Mucosa of gallbladder (tissue), 1 donor: ENCODE data around the gene PHACTR3. TPM values are rescaled to one million over a fixed set of nuclear protein-coding genes. Genes with fewer than 3 reads are reported as not detected.
A peak's percentile ranks its signal among the peaks of the same experiment; 100 is the strongest.

Source experiments
- DNase-seq: peaks from one replicate; pipeline ENCODE4 v3.0.0-alpha.2; 2020; ENCODE audit warnings: low spot score
- total RNA-seq: library from RNA; stranded (reverse); gene quantifications from one replicate; pipeline ENCODE4 v1.2.1, GENCODE V29; 2021
- donor health status: DM: no; HTN: no; CAD: no.

Gene PHACTR3
- total RNA-seq, 1 donor from 2014 or later, result 6.9 TPM

DNA sequence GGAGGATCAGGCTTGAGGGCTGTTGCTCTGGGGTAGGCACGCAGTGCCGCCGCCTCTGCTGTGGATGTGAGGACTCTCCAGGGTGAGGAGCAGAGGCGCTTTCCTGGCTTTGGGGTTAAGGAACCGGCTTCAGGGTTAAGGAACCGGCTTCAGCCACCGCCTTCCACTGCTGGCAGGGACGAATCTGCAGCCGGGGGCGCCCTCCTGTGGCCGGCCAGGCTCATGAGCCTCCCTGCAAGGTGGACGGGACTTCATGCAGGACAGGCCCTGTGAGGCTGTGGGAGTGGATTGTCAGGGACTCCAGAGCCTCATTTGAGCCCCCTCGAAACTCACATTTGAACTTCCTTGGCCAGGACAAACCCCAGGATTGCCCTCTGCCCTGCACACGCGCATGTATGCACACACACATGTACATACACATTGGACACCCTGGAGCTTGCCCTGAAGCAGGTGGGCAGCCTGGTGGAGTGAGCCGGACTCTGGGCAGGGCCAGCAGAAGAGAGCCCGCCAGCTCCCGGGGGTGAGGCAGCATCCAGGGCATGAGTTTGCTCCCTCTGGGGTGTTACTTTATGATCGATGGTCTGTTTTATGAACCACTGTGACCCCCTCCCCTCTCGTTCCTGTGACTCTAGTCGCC lies 146.9 kb downstream of the PHACTR3 start:
- DNase-seq, result peak; percentile 70

DNA sequence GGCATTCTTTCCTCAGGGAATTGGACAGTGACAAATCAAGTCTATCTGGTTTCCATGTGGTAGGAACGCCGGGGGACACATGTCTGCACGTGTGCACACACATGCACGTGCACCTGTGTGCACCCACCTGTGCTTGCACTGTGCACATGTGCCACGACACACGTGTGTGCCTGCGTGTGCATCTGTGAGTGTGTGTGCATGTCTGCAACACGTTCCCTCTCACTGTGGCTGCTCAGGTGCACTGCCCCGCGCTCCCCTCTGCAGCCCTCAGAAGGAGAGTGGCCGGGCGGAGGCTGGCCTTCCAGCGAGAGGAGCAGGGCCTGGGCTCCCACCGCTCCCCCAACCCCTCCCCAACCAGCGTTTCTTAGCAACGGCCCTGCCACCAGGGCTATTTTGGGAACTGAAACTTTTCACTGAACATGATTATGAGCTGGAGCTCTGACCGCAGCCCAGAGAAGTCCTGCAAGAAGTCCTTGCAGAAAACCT lies 147.8 kb downstream of the PHACTR3 start:
- no peak for DNase-seq

- DNase-seq, result no peak
Measured at GRCh38 chr20:59752704-59753460, 148.5 kb downstream of the PHACTR3 start.

DNA sequence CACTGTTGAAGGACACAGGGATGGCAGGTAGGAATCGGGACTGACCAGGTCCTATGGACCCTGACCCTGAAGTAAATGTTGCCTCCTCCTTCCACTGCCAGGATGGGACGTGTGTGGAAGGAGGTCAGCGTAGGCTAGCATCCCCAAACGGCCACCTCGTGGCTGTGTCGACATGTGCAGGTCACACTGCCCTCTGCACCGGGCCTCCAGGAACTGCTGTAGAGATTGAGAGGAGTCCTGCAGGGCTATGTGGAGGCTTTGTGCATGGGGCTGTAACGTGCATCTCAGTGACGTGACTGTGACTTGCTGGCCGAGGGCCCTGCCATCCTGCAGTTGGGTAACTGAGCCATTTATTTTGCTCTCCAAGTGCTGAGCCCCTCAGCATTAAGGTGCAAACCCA lies 149.5 kb downstream of the PHACTR3 start:
- DNase-seq, result no peak

DNA sequence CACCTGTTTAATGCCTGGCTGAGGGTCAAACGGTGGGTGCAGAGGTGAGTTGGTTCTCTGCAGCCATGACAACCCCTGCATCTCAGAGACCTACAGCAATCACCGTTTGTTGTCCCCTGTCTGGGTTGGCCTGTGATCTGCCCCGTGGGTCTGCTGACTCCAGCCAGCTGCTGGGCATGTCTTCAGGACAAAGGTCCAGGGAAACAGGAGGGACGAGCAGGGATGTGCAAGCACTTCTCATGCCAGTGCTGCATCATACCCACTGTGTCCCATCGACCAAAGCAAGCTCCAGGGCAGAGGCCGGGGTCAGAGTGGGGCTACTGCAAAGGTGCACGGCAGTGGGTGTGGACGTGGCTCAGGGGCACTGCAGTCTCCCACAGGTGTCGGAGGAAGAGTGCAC lies 150.2 kb downstream of the PHACTR3 start:
- DNase-seq, result no peak

- no peak for DNase-seq
Measured at GRCh38 chr20:59756241-59756640, 151.9 kb downstream of the PHACTR3 start.

- no peak for DNase-seq
Measured at GRCh38 chr20:59764037-59764436, 159.7 kb downstream of the PHACTR3 start.

- no peak for DNase-seq
Measured at GRCh38 chr20:59765599-59766177, 161.3 kb downstream of the PHACTR3 start.

DNA sequence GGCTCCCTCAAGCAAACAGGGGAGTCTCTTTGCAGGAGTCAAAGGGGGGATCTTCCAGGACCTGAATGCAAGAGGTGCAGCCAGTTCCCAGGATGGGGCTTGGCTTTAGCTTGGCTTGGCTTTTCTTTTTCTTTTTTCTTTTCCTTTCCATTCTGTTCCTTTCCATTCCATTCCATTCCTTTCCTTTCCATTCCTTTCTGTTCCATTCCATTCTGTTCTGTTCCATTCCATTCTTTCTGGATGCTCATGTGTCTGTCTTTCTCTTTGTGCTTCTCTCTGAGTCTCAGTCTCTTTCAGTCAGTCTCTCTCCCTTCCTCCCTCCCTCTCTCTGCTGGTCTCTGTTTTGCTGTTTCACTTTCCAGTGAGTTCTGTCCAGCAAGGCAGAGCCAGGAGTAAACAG lies 163.3 kb downstream of the PHACTR3 start:
- no peak for DNase-seq

DNA sequence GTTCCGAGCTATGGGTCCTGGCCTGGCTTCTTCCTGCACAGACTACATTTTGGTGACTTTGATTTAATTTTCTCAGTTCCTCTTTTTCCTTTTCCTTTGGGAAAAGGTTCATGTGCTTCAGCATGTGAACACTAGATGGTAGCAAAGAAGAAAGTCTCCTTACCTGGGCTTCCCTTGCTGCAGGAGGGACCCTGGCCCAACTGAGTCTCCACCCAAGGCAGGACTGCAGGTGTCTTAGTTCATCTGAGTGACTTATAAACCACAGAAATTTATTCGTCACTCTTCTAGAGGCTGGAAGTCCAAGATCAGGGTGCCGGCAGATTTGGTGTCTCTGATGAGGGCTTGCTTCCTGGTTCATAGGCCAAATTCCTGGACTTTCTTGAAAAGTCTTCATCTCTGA lies 165.9 kb downstream of the PHACTR3 start:
- no peak for DNase-seq

GRCh38 chr20:59770851-59771250 lies 166.5 kb downstream of the PHACTR3 start:
- DNase-seq, result no peak

DNA sequence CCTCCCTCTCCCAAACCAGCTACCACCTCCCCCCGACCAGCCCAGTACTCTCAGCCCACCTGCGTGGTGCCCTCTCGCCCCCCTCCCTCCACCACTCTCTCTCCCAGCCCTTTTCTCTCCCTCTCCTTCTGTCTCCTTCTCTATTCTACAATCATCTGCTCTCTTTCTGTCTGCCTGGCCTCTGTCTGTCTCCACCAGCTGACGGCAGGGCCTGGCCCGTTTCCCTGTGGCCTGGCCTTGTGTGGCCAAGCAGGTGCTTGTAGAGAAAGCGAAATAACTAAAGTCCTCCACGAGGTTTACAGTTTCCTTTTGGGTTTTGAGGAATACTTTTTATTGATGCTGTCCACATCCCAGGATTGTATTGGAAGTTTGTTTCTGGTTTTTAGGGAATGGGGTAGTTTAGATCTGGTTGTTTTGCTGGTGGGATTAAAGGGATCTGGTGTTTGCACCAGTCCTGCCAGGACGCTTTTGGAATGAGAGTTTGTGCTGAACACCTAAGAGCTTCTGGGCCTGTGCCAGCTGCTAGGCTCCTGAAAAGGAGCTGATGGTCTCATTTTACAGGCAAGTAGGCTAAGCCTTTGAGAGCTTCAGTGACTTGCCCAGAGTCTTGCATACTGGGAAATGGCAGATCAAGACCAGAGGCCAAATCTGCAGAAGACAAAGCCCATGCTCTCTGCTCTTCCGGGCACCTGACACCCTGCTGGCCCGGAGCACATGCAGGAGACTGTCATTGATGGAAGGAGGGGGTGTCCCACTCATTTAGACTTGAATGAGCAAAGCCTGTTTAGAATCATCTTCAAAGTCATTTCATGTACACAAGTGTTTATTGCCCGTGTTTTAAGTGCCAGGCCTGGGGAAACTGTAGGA lies 167.4 kb downstream of the PHACTR3 start:
- DNase-seq, result no peak

- no peak for DNase-seq
Measured at GRCh38 chr20:59772373-59772705, 168.0 kb downstream of the PHACTR3 start.

DNA sequence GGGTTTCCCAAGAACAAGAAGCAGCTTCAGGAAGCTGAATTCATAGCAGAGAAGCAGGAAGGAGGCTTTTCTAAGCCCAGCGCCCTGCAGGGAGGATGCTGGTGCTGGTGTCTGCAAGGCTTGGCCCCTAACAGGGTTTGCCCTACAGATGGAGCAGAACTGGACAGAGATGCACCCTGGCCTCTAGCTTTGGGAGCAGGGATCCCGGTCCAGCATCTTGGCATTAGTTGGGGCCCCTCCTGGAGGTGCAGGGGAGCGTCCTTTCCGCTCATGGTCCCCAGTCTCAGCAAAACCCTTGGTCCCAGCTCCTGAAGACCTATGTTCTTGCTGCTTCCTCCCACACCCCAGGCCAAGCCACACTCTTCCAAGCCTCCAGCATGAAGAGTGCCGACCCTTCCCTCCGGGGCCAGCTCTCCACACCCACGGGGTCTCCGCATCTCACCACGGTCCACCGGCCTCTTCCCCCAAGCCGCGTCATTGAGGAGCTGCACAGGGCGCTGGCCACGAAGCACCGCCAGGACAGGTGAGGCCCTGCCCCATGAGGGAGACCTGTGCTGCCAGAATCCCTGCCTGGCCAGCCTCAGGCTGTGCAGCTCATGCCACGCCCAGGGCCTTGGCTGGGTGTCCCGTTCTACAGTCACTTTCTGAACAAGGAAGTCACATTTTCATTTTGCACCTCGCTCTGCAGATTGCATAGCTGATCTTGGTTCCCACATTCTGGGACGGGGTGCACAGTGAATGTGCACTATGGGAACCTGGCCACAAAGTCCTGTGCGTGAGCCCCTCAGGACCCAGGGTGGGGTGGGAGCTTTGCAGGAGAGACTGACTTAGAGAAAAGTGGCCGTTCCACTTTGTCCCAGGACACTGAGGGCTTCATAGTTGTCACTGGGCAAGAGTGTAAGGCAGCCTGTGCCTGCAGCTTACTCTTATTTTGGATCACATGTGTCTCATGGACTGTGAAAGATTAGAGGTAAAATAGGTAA lies 168.9 kb downstream of the PHACTR3 start:
- DNase-seq, result peak; percentile 45

DNA sequence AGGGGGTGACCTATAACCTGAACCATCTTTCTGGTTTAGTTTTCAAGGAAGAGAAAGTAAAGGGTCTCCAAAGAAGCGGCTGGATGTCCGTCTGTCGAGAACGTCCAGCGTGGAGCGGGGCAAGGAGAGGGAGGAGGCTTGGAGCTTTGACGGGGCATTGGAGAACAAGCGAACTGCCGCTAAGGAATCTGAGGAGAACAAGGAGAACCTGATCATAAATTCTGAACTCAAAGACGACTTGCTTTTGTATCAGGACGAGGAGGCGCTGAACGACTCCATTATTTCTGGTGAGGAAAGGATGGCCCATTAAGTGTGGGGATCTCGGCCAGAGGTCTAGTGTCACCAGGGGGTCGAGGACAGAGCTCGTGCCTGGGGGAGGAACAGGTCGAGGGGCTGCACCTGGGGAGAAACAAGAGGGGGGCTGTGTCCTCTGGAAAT lies 169.9 kb downstream of the PHACTR3 start:
- no peak for DNase-seq

DNA sequence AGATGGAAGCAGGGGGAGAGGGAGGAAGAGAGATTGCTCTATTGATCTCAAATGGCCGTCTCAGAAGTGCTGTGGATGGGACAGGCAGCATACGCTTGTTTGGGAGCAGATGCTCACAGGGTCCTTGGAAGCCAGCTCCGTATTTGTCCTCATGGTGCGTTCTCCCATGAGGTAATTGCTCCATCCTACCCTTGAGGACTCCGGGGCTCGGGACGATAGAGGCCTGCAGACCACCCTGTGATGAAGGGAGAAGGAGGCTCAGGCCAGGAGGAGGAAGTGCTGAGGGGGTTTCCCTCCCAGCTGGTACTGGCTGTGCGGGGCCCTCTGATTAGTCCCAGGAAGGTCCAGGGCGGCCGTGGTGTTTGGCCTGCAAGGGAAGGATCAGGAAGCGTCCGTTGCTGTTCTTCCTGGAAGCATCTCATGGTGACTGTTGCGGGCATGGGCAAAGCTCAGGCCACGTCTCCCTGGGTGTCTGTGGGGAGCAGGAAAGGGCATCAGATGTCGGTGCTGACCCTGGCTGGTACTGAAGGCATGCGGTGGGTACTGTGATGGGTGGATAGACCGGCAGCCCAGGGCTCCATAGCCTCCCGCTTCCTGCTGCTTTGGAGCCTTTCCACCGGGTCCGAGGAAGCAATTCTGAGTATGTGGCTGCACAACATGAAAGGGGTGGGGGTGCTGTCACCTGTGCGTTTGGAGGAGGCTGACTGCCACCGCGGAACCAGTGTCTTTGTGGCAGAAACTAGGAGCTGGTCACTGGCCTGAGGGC lies 170.8 kb downstream of the PHACTR3 start:
- no peak for DNase-seq

GRCh38 chr20:59775687-59776055 lies 171.3 kb downstream of the PHACTR3 start:
- DNase-seq, result no peak

DNA sequence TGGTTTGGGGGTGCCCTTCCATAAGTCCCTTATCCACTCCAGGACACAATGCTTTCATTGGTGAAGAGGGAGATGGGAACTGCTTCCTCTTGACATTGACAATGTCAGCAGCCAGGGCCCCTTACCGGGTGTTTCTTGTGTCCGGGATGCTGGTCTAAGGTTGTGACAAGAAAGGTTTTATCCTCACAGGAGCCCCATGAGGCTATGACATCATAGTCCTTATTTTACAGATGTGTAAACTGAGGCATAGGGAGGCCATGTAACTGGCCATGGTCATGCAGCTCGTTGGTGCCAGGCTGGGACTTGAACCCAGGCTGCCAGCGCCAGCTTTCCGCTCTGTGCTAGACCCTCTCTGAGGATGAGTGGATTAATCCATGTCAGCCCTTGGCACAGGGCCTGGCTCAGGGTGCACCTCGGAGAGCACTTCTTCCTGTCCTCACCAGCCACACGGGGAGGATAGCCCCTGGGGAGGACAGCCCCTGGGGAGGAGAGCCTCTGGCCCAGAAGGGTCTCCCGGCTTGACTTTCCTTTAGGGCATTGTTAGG lies 171.8 kb downstream of the PHACTR3 start:
- no peak for DNase-seq

DNA sequence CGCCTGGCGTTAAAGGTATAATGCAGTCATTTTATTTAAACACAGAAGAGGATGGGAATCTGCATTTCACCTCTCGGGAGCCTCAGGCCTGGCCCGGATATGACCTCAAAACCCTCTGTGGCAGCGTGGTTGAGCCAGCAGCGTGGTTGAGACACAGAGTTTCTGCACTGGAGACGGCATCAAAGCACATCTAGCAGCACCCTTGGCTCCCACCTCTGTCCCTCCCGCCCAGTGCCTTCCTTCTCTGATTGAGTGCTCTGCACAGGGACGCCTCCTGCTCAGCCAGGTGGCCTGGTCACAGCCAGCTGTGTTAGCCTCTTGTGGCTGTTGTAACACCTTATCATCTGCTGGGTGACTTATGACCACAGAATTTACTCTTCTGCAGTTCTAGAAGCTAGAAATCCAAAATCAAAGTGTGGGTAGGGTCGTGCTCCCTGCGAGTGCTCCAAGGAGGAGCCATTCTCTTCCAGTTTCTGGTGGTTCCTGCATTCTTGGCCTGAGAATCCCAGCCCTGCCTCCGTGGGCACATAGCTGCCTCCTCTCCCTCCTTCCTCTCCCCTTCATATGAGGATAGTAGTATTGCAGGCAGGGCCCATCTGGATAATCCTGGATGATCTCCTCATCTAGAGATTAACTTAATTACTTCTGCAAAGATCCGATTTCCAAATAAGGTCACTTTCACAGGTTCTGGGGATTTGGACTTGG lies 172.4 kb downstream of the PHACTR3 start:
- DNase-seq, result no peak
